A673 (cell line): ENCODE results near the gene CFAP43.

Source experiments
- CTCF ChIP-seq: fragments of 300-800, 200-600 bp; sonication (generic); conservative IDR thresholded peaks from 2 replicates; pipeline ENCODE4 v1.5.1; 2017; ENCODE audit warnings: low read depth, mild to moderate bottlenecking, antibody characterized with exemption, low read length, moderate library complexity, mixed read lengths
- EZH2 ChIP-seq: fragments of 200-600 bp; sonication (generic); IDR thresholded peaks from 2 replicates; pipeline ENCODE4 v1.6.1; 2017; ENCODE audit warnings: borderline replicate concordance, low read depth, mild to moderate bottlenecking, mixed read lengths, antibody characterized with exemption, low read length; ENCODE audit not compliant: poor library complexity, severe bottlenecking

DNA sequence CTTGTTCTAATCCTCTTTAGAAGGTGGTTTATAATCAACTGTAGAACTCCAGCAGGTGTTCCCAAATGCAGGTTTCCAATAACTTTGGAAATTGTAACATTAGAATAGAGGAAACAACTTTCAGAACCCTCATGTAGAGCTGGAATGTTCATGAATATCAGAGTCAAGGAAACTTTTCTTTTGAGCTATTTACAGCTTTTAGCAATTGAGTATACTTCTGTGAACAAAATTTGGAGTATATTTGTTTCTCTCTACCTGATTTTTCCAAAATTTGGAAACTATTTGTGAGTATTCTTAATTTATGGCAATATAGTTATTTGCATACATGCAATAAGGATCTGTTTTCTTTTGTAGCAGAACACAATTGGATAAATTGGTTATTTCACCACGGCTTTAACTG is 2.8 kb upstream of the CFAP43 start:
- no peak for TF ChIP-seq CTCF
- TF ChIP-seq EZH2: no peak
